PFSK-1 (cell line): ENCODE measurements around the gene DPYD.

Source experiments
- FOXP2 ChIP-seq: optimal IDR thresholded peaks from 2 replicates; pipeline ENCODE3; 2011; ENCODE audit warnings: borderline replicate concordance, control low read depth, inconsistent platforms; ENCODE audit not compliant: insufficient read depth; ENCODE audit errors: extremely low read length, extremely low read depth
- POLR2AphosphoS5 ChIP-seq: IDR thresholded peaks from 2 replicates; pipeline ENCODE4 v1.6.1; 2012; ENCODE audit warnings: low read depth, mild to moderate bottlenecking, control low read depth, low read length, moderate library complexity
- SIN3A ChIP-seq: IDR thresholded peaks from 2 replicates; pipeline ENCODE4 v1.6.1; 2012; ENCODE audit warnings: mild to moderate bottlenecking, low read length, moderate library complexity, borderline replicate concordance; ENCODE audit not compliant: insufficient read depth
- TAF1 ChIP-seq: IDR thresholded peaks from 2 replicates; pipeline ENCODE4 v1.6.1; 2012; ENCODE audit warnings: low read length, control low read depth, borderline replicate concordance; ENCODE audit not compliant: insufficient read depth
- TF ChIP-seq, protein P1 (sequence below), 2 experiments: IDR thresholded peaks; 2 replicates each; pipeline versions ENCODE4 v1.6.1 to v1.8.0; 2011 to 2012; ENCODE audit warnings: low read depth in 2 of 2, low read length in 2 of 2, control low read depth in 1 of 2, inconsistent platforms in 1 of 2, mild to moderate bottlenecking in 1 of 2, moderate library complexity in 1 of 2; ENCODE audit not compliant: insufficient read depth in 1 of 2

The DPYD gene

DNA sequence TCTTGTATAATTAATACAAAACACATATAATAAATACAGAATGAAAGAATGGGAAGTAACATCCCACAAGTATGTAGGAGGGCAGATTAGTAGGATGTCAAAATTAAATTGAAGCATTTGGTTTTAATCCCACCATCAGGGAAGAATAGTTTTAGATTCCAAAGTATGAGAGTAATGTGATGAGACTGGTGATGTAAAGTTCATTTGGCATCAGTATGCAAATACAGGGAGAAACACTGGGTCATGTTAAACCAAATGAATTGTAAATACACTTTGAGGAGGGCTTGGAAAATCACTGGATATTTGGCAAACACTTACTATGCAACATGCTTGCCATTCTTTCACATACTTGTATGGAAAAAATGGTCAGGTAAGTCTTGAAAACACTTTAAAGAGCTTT is 358.8 kb downstream of the DPYD start:
- TF ChIP-seq POLR2AphosphoS5 (no peak), TAF1 (no peak), FOXP2 (no peak), SIN3A (no peak)
- TF ChIP-seq, protein P1, sequence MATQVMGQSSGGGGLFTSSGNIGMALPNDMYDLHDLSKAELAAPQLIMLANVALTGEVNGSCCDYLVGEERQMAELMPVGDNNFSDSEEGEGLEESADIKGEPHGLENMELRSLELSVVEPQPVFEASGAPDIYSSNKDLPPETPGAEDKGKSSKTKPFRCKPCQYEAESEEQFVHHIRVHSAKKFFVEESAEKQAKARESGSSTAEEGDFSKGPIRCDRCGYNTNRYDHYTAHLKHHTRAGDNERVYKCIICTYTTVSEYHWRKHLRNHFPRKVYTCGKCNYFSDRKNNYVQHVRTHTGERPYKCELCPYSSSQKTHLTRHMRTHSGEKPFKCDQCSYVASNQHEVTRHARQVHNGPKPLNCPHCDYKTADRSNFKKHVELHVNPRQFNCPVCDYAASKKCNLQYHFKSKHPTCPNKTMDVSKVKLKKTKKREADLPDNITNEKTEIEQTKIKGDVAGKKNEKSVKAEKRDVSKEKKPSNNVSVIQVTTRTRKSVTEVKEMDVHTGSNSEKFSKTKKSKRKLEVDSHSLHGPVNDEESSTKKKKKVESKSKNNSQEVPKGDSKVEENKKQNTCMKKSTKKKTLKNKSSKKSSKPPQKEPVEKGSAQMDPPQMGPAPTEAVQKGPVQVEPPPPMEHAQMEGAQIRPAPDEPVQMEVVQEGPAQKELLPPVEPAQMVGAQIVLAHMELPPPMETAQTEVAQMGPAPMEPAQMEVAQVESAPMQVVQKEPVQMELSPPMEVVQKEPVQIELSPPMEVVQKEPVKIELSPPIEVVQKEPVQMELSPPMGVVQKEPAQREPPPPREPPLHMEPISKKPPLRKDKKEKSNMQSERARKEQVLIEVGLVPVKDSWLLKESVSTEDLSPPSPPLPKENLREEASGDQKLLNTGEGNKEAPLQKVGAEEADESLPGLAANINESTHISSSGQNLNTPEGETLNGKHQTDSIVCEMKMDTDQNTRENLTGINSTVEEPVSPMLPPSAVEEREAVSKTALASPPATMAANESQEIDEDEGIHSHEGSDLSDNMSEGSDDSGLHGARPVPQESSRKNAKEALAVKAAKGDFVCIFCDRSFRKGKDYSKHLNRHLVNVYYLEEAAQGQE (IDR thresholded peaks at IDR 0.05; ENCODE audit: insufficient read depth in 1 of 2, low read depth in 2 of 2, low read length in 2 of 2) = no peak

DNA sequence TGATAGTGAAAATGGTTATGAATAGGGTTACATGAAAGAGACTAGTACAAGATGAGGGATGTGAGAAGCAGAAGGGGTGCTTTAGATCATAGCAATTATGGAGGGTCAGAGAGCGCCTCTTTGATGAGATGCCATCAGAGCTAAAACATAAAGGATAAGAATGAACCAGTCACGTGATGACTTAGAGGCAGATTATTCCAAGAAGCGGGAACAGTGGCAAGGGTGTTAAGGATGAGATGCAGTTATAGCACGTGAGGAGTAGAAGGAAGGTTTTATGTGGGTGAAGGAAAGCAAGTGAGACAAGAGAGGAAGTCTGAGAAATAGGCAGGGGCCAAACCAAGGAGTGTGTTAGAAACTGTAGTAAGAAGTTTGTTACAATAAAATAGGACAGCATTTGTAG is 360.1 kb downstream of the DPYD start:
- TF ChIP-seq, protein P1 (IDR thresholded peaks at IDR 0.05; ENCODE audit: insufficient read depth in 1 of 2, low read depth in 2 of 2, low read length in 2 of 2) = no peak
- TF ChIP-seq POLR2AphosphoS5 (no peak), FOXP2 (no peak), TAF1 (no peak), SIN3A (no peak)

- TF ChIP-seq, protein P1 (IDR thresholded peaks at IDR 0.05; ENCODE audit: insufficient read depth in 1 of 2, low read depth in 2 of 2, low read length in 2 of 2) = no peak
- TF ChIP-seq SIN3A = no peak
- TF ChIP-seq TAF1 = no peak
- TF ChIP-seq FOXP2 = no peak
- TF ChIP-seq POLR2AphosphoS5 = no peak
Observed at GRCh38 chr1:97553971-97554370, 366.9 kb downstream of the DPYD start.

GRCh38 chr1:97551113-97551512 is 369.7 kb downstream of the DPYD start:
- TF ChIP-seq POLR2AphosphoS5 (no peak), FOXP2 (no peak), TAF1 (no peak), SIN3A (no peak)
- TF ChIP-seq, protein P1 (IDR thresholded peaks at IDR 0.05; ENCODE audit: insufficient read depth in 1 of 2, low read depth in 2 of 2, low read length in 2 of 2) = no peak

DNA sequence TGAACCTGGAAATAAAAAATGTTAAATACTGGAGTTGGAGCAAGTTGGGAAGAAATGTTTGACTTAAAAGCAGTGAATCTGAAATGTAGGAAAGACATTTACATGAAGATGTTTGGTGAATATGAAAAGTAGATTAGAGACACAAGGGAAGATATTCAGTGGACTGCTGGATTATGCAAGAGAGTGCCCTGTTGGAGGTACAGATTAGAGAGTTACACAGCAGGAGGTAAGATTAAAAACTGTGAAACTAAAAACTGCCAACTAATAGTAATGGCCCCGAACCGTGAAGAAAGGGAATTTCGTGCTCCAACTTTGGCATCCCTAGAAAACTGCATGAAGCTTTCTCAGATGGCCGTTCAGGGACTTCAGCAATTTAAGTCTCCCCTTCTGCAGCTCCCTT is 375.4 kb downstream of the DPYD start:
- TF ChIP-seq FOXP2 (no peak), SIN3A (no peak), TAF1 (no peak), POLR2AphosphoS5 (no peak)
- TF ChIP-seq, protein P1 (IDR thresholded peaks at IDR 0.05; ENCODE audit: insufficient read depth in 1 of 2, low read depth in 2 of 2, low read length in 2 of 2) = no peak
